AG09319 (cell line): ENCODE data around the gene BEST3.
A peak's percentile ranks its signal among the peaks of the same experiment; 100 is the strongest.

Experiments
- DNase-seq: peaks from one replicate; pipeline ENCODE4 v3.0.0-alpha.2; 2010; ENCODE audit warnings: low read depth; ENCODE audit errors: extremely low read depth
- CTCF ChIP-seq: IDR thresholded peaks from 2 replicates; pipeline ENCODE4 v1.5.1; 2011; ENCODE audit warnings: low read depth, mild to moderate bottlenecking, inconsistent platforms, low read length, moderate library complexity

BEST3 gene

GRCh38 chr12:69633061-69633460 lies 66.0 kb downstream of the BEST3 start:
- DNase-seq: no peak

GRCh38 chr12:69630191-69630590 lies 68.9 kb downstream of the BEST3 start:
- DNase-seq: no peak
- peak; percentile 15 for TF ChIP-seq CTCF

More at GRCh38 chr12:69633061-69633460, 66.0 kb downstream of the BEST3 start:
- TF ChIP-seq CTCF: no peak

DNA sequence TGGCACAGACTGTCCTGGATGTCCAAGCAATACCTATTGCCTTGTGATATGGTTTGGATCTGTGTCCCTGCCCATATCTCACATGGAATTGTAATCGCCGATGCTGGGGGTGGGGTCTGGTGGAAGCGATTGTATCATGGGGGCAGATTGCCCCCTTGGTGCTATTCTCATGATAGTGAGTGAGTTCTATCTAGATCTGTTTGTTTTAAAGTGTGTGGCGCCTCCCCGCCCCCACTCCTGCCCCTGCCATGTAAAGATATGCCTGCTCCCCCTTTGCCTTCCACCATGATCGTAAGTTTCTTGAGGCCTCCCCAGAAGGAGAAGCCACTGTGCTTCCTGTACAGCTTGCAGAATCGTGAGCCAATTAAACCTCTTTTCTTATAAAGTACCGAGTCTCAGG lies 71.6 kb downstream of the BEST3 start:
- no peak for DNase-seq
- TF ChIP-seq CTCF: no peak

DNA sequence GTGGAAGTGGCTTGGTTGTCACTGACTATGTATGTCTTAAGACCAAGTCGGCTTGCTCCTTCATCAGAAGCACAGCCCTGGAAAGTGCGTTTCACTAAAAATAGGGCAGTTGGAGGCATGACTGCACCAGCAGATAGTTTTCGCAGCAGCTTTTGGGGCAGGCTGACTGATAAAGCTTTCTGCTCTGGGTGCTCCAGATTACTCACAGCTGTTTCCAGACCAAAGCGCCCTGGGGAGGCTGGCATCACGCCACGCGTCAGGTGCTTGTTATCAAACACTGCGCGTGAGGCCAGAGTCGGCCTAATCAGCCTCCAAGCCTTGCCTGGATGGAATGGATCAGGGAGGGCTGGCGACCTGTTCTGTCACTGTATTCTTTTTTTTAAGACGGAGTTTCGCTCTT lies 75.1 kb downstream of the BEST3 start:
- DNase-seq: no peak
- no peak for TF ChIP-seq CTCF

DNA sequence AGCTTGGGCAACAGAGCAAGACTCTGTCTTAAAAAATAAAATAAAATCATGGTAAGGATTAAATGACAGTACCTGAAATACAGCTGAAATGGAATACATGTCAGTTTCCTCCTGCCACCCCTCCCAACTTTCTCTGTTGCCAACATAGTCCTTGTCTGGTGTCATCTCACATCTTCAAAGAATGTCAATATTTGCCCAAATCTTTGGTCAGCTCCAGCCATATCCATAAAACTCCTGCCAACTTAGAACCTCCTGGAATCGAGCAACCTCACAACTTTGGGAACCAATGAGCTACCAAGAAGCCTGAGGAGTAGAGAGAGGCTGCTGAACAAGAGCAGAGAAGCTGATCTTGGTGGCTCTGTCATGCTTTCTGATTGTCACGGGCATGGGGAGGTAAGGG lies 77.6 kb downstream of the BEST3 start:
- DNase-seq: no peak

DNA sequence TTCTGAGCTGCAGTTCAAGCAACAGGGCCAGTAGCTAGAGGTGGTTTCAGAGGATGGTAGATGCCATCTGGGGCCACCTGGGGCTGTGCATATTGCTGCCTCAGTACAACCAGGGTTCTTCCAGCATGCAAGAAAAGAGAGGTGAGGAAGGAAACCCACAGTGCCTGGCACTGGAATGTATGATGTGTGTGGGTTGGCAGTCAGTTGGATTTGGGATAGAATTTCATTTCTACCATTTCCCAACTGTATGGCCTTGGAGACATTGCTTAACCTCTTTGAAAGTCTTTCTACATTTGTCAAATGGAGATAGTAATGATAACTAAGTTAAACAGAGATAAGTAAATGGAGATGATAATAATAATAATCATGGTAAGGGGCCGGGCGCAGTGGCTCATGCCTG lies 78.2 kb downstream of the BEST3 start:
- TF ChIP-seq CTCF: no peak
- DNase-seq: no peak

More for the DNA sequence above, 77.6 kb downstream of the BEST3 start:
- no peak for TF ChIP-seq CTCF

DNA sequence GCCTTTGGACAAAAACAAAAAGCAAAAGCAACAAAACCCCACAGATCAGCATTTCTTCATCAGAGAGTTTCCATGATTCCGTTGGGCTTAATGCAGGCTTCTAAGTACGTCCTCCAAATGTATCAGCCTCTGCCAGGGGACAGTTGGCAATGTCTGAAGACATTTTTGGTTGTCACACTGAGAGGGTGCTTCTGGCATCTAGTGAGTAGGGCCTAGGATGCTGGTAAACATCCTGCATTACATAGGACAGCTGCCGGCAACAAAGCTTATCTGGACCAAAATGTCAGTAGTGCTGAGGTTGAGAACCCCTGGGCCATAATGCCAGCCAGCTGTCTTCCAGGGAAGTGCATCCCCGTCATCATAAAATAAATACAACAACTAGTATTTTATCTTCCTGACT lies 79.0 kb downstream of the BEST3 start:
- TF ChIP-seq CTCF: no peak
- DNase-seq: no peak
